A549 (cell line): ENCODE measurements around the gene TM4SF4. TPM values are rescaled to one million over a fixed set of nuclear protein-coding genes. Genes with fewer than 3 reads are reported as not detected.
A peak's percentile ranks its signal among the peaks of the same experiment; 100 is the strongest.
"Not testable (repeated sequence)": the region's sequence is repeated elsewhere in the genome, so short reads cannot be mapped to it uniquely, and the experiment has no call there.

Experiments used
- ATAC-seq, 2 experiments: fragments of 200-7000 bp in 1 of 2; fragments of >200 bp in 1 of 2; cut with Nextera tagmentation in 1 of 2; cut with Tn5 transposase in 1 of 2; 3 replicates each; pipeline versions ENCODE4 v1.8.0 to v1.9.1; 2018 to 2020; ENCODE audit warnings: mild to moderate bottlenecking in 1 of 2, moderate library complexity in 1 of 2
- CTCF ChIA-PET: fragments of 300-600 bp; sonication (Branson Sonifier 250); formaldehyde crosslinking; extraction: SDS; loops from one replicate; lab custom pipeline; 2021; ENCODE audit warnings: antibody characterized with exemption, inconsistent platforms; lab: Yijun Ruan, JAX
- POLR2A ChIA-PET: fragments of 350-600 bp; formaldehyde crosslinking; extraction: SDS; loops from one replicate; lab custom pipeline; 2021; ENCODE audit warnings: antibody characterized with exemption, inconsistent platforms; lab: Yijun Ruan, JAX
- DNase-seq, 2 experiments: peaks; one replicate each; pipeline versions ENCODE4 v3.0.0 to v3.0.0-alpha.2; 2011 to 2016; ENCODE audit warnings: low read depth in 1 of 2, low spot score in 1 of 2
- FAIRE-seq: peaks from 2 replicates; lab custom pipeline; 2011; peaks lifted over from hg19 to GRCh38; lab: Jason Lieb, UNC
- H3K27ac ChIP-seq, 2 experiments: fragments of >200 bp; sonication (Bioruptor Twin); formaldehyde crosslinking; 3 replicates each; pipeline ENCODE4 v1.5.1; 2016 to 2017
- H3K4me1 ChIP-seq: fragments of >200 bp; sonication (Bioruptor Twin); formaldehyde crosslinking; 3 replicates; pipeline ENCODE4 v1.6.1; 2016
- H3K4me2 ChIP-seq: fragments of >200 bp; sonication (Bioruptor Twin); formaldehyde crosslinking; 3 replicates; pipeline ENCODE4 v1.6.1; 2016
- H3K4me3 ChIP-seq: fragments of >200 bp; sonication (Bioruptor Twin); formaldehyde crosslinking; 3 replicates; pipeline ENCODE4 v1.5.1; 2016
- H3K9me3 ChIP-seq: fragments of >200 bp; sonication (Bioruptor Twin); formaldehyde crosslinking; 3 replicates; pipeline ENCODE4 v1.6.1; 2016
- BHLHE40 ChIP-seq: IDR thresholded peaks from 2 replicates; pipeline ENCODE4 v1.6.1; 2012; ENCODE audit warnings: low read depth, low read length, inconsistent platforms
- CBX8 ChIP-seq: fragments of 200-600 bp; sonication (generic); IDR thresholded peaks from 2 replicates; pipeline ENCODE4 v1.6.1; 2016
- CHD2 ChIP-seq: fragments of 150-350 bp; IDR thresholded peaks from 2 replicates; pipeline ENCODE4 v1.6.1; 2014; ENCODE audit warnings: low read length; ENCODE audit not compliant: partially characterized antibody
- CHD4 ChIP-seq: fragments of 200-600 bp; sonication (generic); IDR thresholded peaks from 2 replicates; pipeline ENCODE4 v1.6.1; 2016; ENCODE audit warnings: antibody characterized with exemption, mild to moderate bottlenecking, borderline replicate concordance
- EHF ChIP-seq: fragments of 250-450 bp; sonication (Bioruptor Pico); IDR thresholded peaks from 2 replicates; pipeline ENCODE4 v1.5.0; 2020; ENCODE audit warnings: mild to moderate bottlenecking
- GATA3 ChIP-seq: IDR thresholded peaks from 2 replicates; pipeline ENCODE4 v1.6.1; 2012; ENCODE audit warnings: borderline replicate concordance
- HES2 ChIP-seq: fragments of >200 bp; sonication (Bioruptor Twin); formaldehyde crosslinking; IDR thresholded peaks from 2 replicates; pipeline ENCODE4 v1.6.1; 2016
- HEYL ChIP-seq: fragments of 250-450 bp; sonication (Bioruptor Pico); IDR thresholded peaks from 2 replicates; pipeline ENCODE4 v1.8.0; 2021; ENCODE audit warnings: mild to moderate bottlenecking, moderate library complexity
- HOXA7 ChIP-seq: fragments of 250-450 bp; sonication (Bioruptor Pico); IDR thresholded peaks from 2 replicates; pipeline ENCODE4 v1.5.0; 2020; ENCODE audit warnings: mild to moderate bottlenecking, moderate library complexity
- HOXB5 ChIP-seq: fragments of 250-450 bp; sonication (Bioruptor Pico); IDR thresholded peaks from 2 replicates; pipeline ENCODE4 v1.5.0; 2020; ENCODE audit warnings: mild to moderate bottlenecking, moderate library complexity
- KDM5A ChIP-seq: fragments of 200-600 bp; sonication (generic); IDR thresholded peaks from 2 replicates; pipeline ENCODE4 v1.6.1; 2016; ENCODE audit warnings: antibody characterized with exemption, mild to moderate bottlenecking
- MAFK ChIP-seq: fragments of 450-650 bp; IDR thresholded peaks from 2 replicates; pipeline ENCODE4 v1.6.1; 2014; ENCODE audit not compliant: partially characterized antibody
- NFE2L2 ChIP-seq: fragments of 150-350 bp; conservative IDR thresholded peaks from 2 replicates; pipeline ENCODE4 v1.6.1; 2014; ENCODE audit warnings: low read length
- POLR2AphosphoS2 ChIP-seq: conservative IDR thresholded peaks from 2 replicates; pipeline ENCODE4 v1.6.1; 2012; ENCODE audit warnings: low read length, improper control_type of control experiment, inconsistent platforms
- RAD21 ChIP-seq, 2 experiments: fragments of >200 bp in 1 of 2; sonication (Bioruptor Twin) in 1 of 2; formaldehyde crosslinking in 1 of 2; IDR thresholded peaks in 1 of 2; conservative IDR thresholded peaks in 1 of 2; 2 replicates in 1 of 2; 3 replicates in 1 of 2; pipeline ENCODE4 v1.6.1; 2012 to 2018; ENCODE audit warnings: inconsistent platforms in 1 of 2
- RARB ChIP-seq: fragments of 250-450 bp; sonication (Bioruptor Pico); IDR thresholded peaks from 2 replicates; pipeline ENCODE4 v1.8.0; 2021; ENCODE audit warnings: mild to moderate bottlenecking, moderate library complexity
- RFX5 ChIP-seq: fragments of 450-650 bp; IDR thresholded peaks from 2 replicates; pipeline ENCODE4 v1.7.1; 2014; ENCODE audit warnings: antibody characterized with exemption, mild to moderate bottlenecking, moderate library complexity
- SREBF2 ChIP-seq: fragments of 450-650 bp; IDR thresholded peaks from 2 replicates; pipeline ENCODE4 v1.6.1; 2014; ENCODE audit warnings: mild to moderate bottlenecking, moderate library complexity
- USF2 ChIP-seq: fragments of 450-650 bp; IDR thresholded peaks from 2 replicates; pipeline ENCODE4 v1.6.1; 2014; ENCODE audit warnings: antibody characterized with exemption
- ZFP36 ChIP-seq: fragments of 450-650 bp; IDR thresholded peaks from 2 replicates; pipeline ENCODE4 v1.6.1; 2014; ENCODE audit warnings: borderline replicate concordance; ENCODE audit not compliant: partially characterized antibody
- ZSCAN20 ChIP-seq: fragments of 250-450 bp; sonication (Bioruptor Pico); IDR thresholded peaks from 2 replicates; pipeline ENCODE4 v1.8.0; 2022; ENCODE audit warnings: mild to moderate bottlenecking, moderate library complexity
- WGBS: methylation state at CpG from one replicate; pipeline ENCODE4 v1.1.6; 2017; ENCODE audit errors: missing lambda C conversion rate; 5-methylcytosine and 5-hydroxymethylcytosine counted together
- polyA plus RNA-seq, 4 experiments: library from polyadenylated mRNA; depleted of rRNA in 3 of 4; stranded (reverse); fragments of >200 nt; fragmentation: RNase III in 1 of 4; extraction: RNeasy Plus Mini Kit Qiagen cat#74134 plus additional on column Dnase treatment in 1 of 4; gene quantifications; 2 replicates in 3 of 4; 3 replicates in 1 of 4; pipeline ENCODE4 v1.2.3, GENCODE V29; 2011 to 2017

Gene TM4SF4
- polyA plus RNA-seq, 2 of the 4 experiments (the other 2 are of a cell fraction) = 17.4 to 45.2 TPM

GRCh38 chr3:149443545-149443912, 31.0 kb upstream of the TM4SF4 start:
- FAIRE-seq = no peak

GRCh38 chr3:149444867-149445266, 29.6 kb upstream of the TM4SF4 start:
- H3K4me3 ChIP-seq, ATAC-seq, CTCF ChIA-PET, H3K9me3 ChIP-seq, POLR2A ChIA-PET, FAIRE-seq, H3K4me2 ChIP-seq, DNase-seq, H3K27ac ChIP-seq: not testable (repeated sequence)
- WGBS = 80% methylated on average over 8 of the region's 26 CpGs
- peaks cover 16% of the 10 kb centered on the region for H3K4me1 ChIP-seq

More at GRCh38 chr3:149443545-149443912, 31.0 kb upstream of the TM4SF4 start:
- no peak; a peak in 2 of 6 replicates for ATAC-seq
- no peak overlapping the region for H3K4me3 ChIP-seq
- 83% methylated on average over 2 of the region's 2 CpGs for WGBS
- no peaks in the 10 kb centered on the region for H3K9me3 ChIP-seq
- H3K4me2 ChIP-seq = no peak overlapping the region
- H3K4me1 ChIP-seq = peaks cover 14% of the 10 kb centered on the region
- POLR2A ChIA-PET = no interaction called here
- no peak overlapping the region for H3K27ac ChIP-seq
- CTCF ChIA-PET = interaction anchor here (1.0 kb wide), 1 partner anchor 16 kb away, joined by 3 read pairs; no protein-coding TSS in a partner anchor
- DNase-seq = no peak
- TF ChIP-seq RAD21 (conservative IDR thresholded peaks at IDR 0.05 in 1 of 2, IDR thresholded peaks at IDR 0.05 in 1 of 2) (no peak), CHD4 (no peak), NFE2L2 (no peak), HOXA7 (CRISPR knock-in tag) (no peak), BHLHE40 (no peak), HOXB5 (CRISPR knock-in tag) (no peak)

GRCh38 chr3:149448331-149448831, 26.1 kb upstream of the TM4SF4 start:
- TF ChIP-seq RARB (CRISPR knock-in tag) = no peak
- peak; percentile 99 for TF ChIP-seq MAFK

GRCh38 chr3:149449182-149449581, 25.3 kb upstream of the TM4SF4 start:
- POLR2A ChIA-PET = no interaction called here
- DNase-seq = no peak
- WGBS = 62% methylated on average over 3 of the region's 3 CpGs

More at GRCh38 chr3:149448331-149448831, 26.1 kb upstream of the TM4SF4 start:
- ChIA-PET POLR2A (no interaction called here), CTCF (interaction anchor here (1.2 to 2.1 kb wide), 4 partner anchors 11 to 493 kb away, joined by 3 to 4 read pairs (median 4); no protein-coding TSS in a partner anchor)
- no peak overlapping the region for H3K4me3 ChIP-seq
- peaks cover 8% of the 10 kb centered on the region for H3K4me1 ChIP-seq
- FAIRE-seq (no peak), DNase-seq (no peak), ATAC-seq (no peak)
- H3K9me3 ChIP-seq = peaks cover 16% of the 10 kb centered on the region
- 44% methylated on average over 3 of the region's 3 CpGs for WGBS
- peak overlapping the region in 1 of 2 experiments; percentile 64; a peak in 3 of 6 replicates for H3K27ac ChIP-seq
- H3K4me2 ChIP-seq = no peak overlapping the region

More at GRCh38 chr3:149449182-149449581, 25.3 kb upstream of the TM4SF4 start:
- Histone ChIP-seq H3K4me1 (peaks cover 8% of the 10 kb centered on the region), H3K27ac (peak overlapping the region in 1 of 2 experiments; percentile 64; a peak in 2 of 6 replicates), H3K9me3 (peaks cover 16% of the 10 kb centered on the region), H3K4me2 (no peak overlapping the region), H3K4me3 (no peak overlapping the region)
- CTCF ChIA-PET = interaction anchor here (0.6 to 2.1 kb wide), 4 partner anchors 11 to 27 kb away, joined by 3 to 4 read pairs (median 3); no protein-coding TSS in a partner anchor
- TF ChIP-seq EHF (no peak), HES2 (no peak), ZSCAN20 (CRISPR knock-in tag) (no peak), RAD21 (conservative IDR thresholded peaks at IDR 0.05 in 1 of 2, IDR thresholded peaks at IDR 0.05 in 1 of 2) (no peak), GATA3 (no peak), RFX5 (no peak), ZFP36 (no peak), CBX8 (no peak), CHD2 (no peak), POLR2AphosphoS2 (no peak), BHLHE40 (no peak), SREBF2 (no peak), KDM5A (no peak), USF2 (no peak), HEYL (CRISPR knock-in tag) (no peak)
- FAIRE-seq (no peak), ATAC-seq (no peak)
